Fibroblast of the aortic adventitia (primary cell): ENCODE data around the gene TERT. TPM values are rescaled to one million over a fixed set of nuclear protein-coding genes. Genes with fewer than 3 reads are reported as not detected.

Source experiments
- DNase-seq: peaks from one replicate; pipeline ENCODE4 v3.0.0-alpha.2; 2010; ENCODE audit warnings: low read depth
- H3K4me3 ChIP-seq: 2 replicates; pipeline ENCODE4 v1.5.1; 2011; ENCODE audit warnings: low read depth, mild to moderate bottlenecking, control low read depth, low read length, moderate library complexity
- total RNA-seq: library from RNA; depleted of rRNA; stranded (reverse); fragments of >200 nt; gene quantifications from 2 replicates; pipeline ENCODE4 v1.2.3, GENCODE V29; 2012; ENCODE audit warnings: low replicate concordance
- TF ChIP-seq, protein P1 (sequence below): IDR thresholded peaks from 2 replicates; pipeline ENCODE4 v1.5.1; 2011; ENCODE audit warnings: mild to moderate bottlenecking, low read length, control low read depth, inconsistent platforms; ENCODE audit not compliant: insufficient read depth

TERT gene
- total RNA-seq, 1 donor: not detected

DNA sequence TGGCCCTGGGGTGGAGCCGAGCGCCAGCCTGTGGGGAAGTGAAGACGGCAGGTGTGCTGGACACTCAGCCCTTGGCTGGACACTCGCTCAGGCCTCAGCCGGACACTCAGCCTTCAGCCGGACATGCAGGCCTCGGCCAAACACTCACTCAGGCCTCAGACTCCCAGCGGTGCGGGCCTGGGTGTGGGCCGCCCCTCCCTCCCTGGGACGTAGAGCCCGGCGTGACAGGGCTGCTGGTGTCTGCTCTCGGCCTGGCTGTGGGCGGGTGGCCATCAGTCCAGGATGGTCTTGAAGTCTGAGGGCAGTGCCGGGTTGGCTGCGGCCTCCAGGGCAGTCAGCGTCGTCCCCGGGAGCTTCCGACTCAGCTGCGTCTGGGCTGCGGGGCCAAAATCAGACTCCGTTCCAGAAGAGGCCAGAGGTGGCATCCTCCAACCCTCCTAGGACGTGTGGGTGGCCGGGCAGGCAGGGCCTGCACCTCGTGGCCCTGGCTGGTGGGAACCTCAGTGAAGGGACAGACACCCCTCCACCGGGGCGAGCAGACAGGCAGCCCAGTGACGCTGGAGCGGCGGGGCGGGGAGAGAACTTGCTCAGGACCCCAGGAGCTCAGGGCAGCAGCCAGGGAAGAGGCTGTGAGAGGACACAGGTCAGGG is 41.3 kb downstream of the TERT start:
- TF ChIP-seq, protein P1, sequence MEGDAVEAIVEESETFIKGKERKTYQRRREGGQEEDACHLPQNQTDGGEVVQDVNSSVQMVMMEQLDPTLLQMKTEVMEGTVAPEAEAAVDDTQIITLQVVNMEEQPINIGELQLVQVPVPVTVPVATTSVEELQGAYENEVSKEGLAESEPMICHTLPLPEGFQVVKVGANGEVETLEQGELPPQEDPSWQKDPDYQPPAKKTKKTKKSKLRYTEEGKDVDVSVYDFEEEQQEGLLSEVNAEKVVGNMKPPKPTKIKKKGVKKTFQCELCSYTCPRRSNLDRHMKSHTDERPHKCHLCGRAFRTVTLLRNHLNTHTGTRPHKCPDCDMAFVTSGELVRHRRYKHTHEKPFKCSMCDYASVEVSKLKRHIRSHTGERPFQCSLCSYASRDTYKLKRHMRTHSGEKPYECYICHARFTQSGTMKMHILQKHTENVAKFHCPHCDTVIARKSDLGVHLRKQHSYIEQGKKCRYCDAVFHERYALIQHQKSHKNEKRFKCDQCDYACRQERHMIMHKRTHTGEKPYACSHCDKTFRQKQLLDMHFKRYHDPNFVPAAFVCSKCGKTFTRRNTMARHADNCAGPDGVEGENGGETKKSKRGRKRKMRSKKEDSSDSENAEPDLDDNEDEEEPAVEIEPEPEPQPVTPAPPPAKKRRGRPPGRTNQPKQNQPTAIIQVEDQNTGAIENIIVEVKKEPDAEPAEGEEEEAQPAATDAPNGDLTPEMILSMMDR: no peak
- no peak for DNase-seq
- H3K4me3 ChIP-seq: no peak overlapping the region

DNA sequence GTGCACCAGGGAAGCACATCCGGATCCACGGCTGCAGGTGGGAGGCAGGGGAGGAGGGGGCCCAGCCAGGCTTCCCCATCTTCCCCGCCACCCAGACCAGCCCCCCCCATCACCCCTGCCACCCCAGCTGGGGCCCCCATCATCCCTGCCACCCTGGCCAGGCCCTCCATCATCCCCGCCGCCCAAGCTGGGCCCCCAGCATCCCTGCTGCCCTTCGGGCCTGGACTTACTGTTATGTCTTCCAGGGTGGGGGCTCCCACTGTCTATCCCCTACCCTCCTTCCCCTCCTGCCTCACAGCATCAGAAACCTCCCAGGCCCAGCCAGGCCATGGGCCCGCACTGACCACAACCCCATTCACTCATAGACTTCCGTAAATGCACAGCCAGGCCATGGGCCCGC is 42.2 kb downstream of the TERT start:
- TF ChIP-seq, protein P1: no peak
- no peak for DNase-seq
- H3K4me3 ChIP-seq: no peak overlapping the region

DNA sequence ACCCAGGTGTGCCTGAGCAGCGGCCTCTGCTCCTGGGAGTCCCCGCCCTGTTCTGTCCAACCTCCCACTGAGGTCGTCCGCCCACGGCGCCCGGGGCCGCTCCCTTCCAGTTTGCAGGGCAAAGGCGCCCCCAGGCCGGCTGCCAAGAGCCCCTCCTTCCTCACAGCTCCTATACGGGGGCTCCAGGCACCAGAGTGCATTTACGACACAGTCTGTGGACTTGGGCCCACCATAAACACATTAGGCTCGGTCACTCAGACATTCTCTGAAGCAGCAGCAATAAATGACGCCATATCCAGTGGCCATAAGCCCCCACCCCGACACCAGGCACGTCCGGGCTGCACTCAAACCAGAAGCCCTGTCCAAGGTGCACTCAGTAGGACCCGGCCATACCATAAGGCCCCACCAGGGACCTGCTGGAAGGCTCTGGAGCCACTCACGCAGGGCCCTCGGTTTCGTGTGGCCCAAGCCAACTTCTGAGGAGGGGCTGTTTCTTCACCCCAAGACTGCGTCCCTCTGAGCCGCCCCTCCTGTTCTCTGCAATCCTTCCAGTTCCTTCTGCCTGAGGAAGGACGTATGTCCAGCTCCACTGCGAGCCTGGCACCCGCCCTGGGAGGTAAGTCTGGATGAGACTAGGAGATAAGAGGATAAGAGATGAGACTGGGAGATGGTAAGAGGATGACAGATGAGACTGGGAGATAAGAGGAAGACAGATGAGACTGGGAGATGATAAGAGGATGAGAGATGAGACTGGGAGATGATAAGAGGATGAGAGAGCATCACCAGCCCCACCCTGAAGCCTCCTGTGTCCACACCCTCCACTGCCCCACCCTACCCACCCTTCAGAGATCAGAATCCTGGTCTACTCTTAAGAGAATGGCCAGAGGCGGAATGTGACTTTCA is 42.9 kb downstream of the TERT start:
- DNase-seq: no peak
- TF ChIP-seq, protein P1: no peak
- H3K4me3 ChIP-seq: no peak overlapping the region

DNA sequence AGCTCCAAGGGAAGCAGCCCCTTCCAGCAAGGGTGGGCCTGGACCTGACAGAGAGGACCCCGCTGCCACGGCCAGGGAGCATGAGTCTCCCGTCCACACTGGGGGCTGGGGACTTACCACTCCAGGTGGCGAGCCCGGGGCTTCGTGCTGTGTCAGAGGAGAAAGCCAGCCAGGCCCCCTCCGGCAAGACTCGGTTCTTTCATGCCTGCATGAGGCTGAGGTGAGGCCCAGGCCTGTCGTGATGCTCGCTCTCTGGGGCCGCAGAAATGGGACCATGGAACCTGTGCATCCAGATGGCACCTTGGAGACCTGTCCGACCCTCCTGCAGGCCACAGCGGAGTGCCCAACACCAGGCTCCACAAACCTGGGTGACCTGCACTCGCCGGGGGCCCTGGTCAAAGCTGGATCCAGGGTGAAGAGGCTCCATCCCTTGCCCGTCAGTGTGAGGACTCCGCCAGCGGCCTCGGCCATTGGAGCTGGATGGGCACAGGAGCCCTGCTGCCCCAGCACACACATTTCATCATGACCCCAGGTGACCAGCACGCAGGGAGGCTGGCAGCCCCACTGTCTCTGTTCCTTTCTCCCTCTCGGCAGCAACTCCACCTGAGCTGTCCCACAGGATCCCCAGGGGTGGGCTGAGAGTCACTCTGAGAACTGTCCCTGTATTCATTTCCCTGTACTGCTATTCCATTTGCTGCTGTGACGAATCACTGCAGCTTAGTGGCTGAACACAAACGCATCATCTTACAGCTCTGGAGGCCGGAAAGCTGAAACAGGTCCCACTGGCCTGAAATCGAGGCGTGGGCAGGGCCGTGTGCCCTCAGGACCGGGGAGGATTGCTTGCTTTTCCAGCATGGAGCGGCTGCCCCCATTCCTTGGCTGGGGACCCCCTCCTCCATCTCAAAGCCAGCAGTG is 45.2 kb downstream of the TERT start:
- H3K4me3 ChIP-seq: no peak overlapping the region
- DNase-seq: no peak
- TF ChIP-seq, protein P1: no peak

DNA sequence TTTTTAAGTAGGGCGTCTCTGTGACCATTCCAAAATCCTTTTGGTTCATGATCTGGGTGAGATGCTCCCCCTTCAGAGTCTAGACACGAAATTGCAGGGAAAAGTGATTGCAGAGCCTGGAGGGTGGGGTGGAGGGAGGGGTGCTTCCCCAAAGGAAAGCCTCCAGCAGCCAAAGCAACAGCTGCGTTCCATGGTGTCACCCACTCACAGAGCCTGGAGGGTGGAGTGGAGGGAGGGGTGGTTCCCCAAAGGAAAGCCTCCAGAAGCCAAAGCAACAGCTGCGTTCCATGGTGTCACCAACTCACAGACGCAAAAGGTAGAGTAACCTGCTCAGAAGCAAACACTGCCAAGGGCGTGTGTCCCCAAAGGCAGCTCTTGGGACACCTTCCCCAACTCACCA is 47.1 kb downstream of the TERT start:
- no peak for DNase-seq
- H3K4me3 ChIP-seq: no peak overlapping the region
- TF ChIP-seq, protein P1: no peak

DNA sequence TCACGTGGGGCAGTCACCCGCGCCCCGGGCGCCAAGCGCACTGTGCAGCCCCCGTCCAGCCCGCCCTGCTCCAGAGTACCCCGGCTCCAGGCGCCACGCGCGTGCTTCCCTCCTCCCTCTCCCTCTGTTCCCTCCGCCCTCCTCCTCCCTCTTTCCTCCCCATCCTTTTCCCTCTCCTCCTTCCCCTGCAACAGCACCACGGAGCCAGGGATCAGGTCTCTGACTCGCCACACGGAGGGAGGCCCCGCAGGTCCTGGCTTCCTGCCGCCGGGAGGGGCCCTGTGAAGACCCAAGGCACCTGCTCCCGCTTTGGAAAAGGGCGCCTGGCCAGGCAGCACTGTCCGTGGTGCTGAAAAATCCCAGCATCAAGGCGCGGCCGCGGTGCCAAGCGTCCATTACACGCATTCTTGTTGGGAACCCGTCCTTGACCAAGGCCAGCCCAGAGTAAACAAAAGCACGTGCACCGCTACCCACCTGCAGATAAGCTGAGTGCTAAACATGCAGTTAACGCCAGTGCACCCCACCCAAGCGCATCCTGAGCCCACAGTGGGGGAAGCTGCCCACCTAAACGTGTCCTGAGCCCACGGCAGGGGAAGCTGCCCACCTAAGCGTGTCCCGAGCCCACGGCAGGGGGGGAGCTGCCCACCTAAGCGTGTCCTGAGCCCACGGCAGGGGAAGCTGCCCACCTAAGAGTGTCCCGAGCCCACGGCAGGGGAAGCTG is 48.0 kb downstream of the TERT start:
- TF ChIP-seq, protein P1: no peak
- no peak overlapping the region for H3K4me3 ChIP-seq
- DNase-seq: peak; percentile 4
